Activated CD4-positive, CD25-positive, alpha-beta regulatory T cell treated with anti-CD3 and anti-CD28 coated beads, Interleukin-2, amount 50 U/mL, for 16 hours (primary cell): ENCODE measurements around the gene RPTOR.
"Not testable (repeated sequence)": the region's sequence is repeated elsewhere in the genome, so short reads cannot be mapped to it uniquely, and the experiment has no call there.

Experiments used
- DNase-seq: peaks from one replicate; pipeline ENCODE4 v3.0.0-alpha.2; 2020; ENCODE audit warnings: low read depth, low spot score

The RPTOR gene

GRCh38 chr17:80693511-80693910 lies 148.9 kb downstream of the RPTOR start:
- DNase-seq: no peak

- DNase-seq: no peak
Observed at GRCh38 chr17:80694085-80694991, 149.7 kb downstream of the RPTOR start.

- DNase-seq: no peak
Observed at GRCh38 chr17:80694992-80695912, 150.6 kb downstream of the RPTOR start.

- no peak for DNase-seq
Observed at GRCh38 chr17:80695979-80696378, 151.3 kb downstream of the RPTOR start.

DNA sequence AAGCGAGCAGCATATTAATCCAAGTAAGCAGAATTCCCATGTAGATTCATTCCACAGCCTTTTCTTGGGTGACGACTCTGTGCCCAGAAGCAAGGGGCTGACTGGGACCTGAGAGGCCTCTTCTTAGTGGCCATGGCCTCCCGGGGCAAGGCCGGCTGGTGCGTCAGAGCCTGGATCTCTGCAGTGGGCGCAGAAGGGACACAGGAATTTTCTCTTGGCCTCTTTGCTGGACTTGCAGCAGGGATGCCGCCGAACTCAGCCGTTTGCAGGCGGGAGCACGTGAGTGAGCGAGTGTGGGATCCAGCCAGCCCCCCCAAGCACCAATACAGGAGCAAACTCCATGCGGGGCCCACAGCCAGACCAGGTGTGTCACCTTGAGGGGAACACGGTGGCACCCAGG lies 151.8 kb downstream of the RPTOR start:
- DNase-seq: no peak

DNA sequence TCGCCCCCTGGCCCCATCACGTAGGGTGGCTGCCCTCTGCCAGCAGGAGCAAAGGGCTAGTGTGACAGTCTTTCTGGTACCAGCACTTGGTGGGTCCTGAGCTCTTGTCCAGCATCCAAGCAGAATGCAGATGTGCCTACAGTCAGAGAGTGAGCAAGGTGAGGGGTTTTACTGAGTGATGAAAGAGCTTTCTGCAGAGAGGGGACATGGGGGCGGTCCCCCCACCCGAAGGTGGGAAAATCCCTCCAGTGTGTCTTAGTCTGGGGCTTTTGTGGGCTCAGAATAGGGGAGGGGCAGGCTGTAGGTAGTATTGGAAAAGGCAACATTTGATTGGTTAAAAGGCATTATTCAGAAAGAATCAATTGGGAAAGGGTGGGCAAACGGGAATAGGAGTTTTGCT lies 152.3 kb downstream of the RPTOR start:
- DNase-seq: no peak

DNA sequence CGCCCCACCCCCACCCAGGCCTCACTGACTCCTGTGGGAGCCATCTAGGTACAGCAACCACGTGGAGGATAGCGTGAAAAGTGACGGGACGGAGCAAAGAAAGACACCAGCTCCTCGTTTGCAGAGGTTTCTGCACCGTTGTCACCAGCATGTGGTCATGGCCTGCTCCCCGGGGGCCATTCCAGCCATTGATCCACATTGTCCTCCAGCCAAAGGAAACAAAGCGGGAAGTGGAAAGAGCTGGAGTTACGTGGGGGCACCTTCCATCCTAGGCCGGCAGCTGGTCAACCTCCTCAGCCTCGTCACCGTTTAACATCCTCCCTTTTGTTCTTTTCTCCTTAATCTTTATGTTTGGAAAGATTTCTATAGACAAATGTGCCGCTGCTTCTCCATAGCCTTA lies 153.7 kb downstream of the RPTOR start:
- no peak for DNase-seq

DNA sequence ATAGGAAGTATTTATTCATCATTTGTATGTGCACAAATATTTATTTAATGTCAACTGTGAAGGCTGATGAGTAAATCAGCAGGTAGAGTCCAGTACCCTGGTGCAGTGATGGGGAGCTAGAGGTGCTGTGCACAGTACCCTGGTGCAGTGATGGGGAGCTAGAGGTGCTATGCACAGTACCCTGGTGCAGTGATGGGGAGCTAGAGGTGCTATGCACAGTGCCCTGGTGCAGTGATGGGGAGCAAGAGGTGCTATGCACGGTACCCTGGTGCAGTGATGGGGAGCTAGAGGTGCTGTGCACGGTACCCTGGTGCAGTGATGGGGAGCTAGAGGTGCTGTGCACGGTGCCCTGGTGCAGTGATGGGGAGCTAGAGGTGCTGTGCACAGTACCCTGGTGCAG lies 154.6 kb downstream of the RPTOR start:
- not testable (repeated sequence) for DNase-seq

GRCh38 chr17:80701730-80702129 lies 157.1 kb downstream of the RPTOR start:
- DNase-seq: no peak

DNA sequence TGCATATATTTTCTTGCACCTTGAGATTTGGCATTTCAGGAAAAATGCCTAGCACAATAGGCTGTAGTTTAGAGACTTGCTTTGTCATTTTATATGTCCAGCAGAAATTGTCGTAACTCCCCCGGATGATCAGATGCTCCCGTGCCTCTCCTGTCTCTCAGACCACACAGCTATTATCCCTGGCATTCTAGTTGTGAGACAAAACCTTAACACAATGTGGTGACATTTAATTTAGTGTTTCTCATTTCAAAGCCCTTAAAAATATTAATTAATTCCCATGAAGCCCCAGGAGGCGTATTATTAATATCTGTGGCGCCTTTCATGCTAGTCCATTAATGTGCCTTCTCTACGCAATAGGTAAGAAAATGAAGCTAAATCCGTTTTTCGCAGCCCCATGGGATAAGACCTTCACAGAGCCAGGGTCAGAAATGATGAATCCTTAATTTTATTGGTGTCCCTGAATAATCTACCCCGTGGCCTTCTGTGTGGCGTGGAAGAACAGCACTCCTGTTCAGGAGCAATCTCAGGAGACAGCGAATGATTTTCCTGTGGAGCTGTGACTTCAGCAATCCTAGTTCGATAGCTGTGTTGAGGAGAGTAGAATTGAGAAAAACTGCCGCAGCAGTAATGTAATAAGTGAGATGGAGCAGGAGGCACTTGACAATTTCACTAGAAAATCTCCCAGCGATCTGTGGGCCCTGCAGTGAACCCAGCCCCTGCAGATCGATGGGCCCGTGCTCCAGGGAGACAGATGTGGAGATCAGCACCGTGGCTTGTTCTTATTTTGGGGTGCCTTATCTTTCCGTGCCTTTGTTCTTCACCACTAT lies 157.9 kb downstream of the RPTOR start:
- DNase-seq: no peak

DNA sequence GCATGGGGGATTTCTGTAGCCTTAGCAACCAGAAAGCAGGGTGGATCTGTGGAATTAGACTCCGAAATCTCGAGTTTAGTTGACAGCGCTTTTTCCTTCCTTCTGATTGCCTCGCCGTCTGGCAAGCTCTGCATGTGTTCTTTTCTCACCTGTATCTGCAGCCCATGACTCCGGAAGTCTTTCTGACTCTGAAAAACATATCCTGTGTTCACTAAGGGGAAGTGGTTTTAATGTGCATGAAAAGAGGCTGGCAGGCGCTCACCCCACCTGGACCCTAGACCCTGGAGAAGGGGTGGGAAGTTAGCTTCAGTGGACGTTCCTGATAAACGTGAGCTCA lies 158.5 kb downstream of the RPTOR start:
- DNase-seq: no peak

- DNase-seq: no peak
Observed at GRCh38 chr17:80704381-80704819, 159.8 kb downstream of the RPTOR start.

DNA sequence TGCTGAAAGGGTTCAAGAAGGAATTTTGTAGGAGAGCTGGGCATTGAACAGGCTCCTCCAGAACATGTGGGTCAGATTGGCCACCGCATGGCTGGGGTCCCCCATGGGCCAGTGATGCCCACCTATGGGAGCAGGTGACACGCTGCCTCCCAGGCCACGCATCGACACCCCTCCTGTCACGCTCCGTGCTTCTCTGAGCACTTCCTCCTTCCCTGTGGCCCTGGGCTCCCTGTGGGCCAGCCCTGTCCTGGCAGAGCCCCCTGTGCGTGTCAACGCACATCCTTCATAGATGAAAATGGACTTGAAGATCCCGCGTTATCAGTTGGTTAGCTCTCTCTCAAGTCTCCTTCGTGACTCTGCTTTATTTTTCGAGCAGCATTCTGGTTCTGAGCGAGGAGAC lies 160.3 kb downstream of the RPTOR start:
- DNase-seq: no peak

DNA sequence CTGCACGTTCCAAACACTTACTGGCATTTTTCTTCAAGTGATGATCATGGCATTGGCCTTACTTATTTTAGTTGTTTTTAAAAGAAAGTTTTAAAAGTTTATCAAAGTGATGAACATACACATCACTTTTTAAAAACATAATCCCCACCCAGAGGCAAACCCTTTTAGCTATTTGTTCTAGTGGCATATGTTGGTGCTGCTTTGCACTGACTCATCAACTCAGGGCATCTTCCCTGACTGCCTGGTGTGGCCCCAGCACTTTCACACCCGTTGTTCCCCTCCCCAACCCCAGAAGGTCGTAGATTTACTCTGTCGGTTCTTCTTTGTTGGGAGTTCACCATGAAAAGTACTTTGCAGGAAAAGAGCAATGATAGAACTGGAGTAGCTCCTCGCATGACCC lies 161.3 kb downstream of the RPTOR start:
- DNase-seq: no peak

DNA sequence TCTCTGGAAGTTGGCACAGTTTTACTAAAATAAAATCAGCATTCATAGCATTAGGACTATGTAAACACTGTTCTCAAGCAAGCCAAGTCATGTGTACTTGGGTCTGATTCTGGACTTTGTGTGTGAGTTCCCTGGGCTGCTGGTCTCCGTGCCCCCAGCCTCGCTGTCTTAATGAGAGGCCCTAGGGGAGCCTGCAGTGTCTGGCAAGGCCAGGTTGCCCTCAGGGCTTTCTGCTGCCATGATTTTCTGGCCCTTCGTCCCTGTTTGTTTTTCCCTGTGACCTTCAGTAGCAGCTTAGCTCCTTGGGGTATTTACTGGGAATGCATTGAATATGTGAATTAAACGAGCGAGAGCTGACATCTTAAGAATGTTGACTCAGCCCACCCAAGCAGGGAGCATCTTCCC lies 161.8 kb downstream of the RPTOR start:
- no peak for DNase-seq

DNA sequence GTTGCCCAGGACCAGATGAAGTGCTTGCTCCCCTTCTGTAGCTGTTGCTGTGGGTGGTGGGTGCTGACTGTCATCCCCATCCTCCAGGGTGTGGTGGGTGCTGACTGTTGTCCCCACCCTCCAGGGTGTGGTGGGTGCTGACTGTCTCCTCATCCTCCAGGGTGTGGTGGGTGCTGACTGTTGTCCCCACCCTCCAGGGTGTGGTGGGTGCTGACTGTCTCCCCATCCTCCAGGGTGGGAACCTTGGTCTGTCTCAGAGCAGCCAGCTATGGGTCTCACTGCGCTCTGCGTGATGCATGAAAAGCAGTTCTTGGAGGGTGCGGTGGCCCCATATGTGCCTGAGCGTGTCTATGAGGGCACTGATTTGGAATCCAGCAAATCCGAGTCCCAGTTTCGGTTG lies 163.8 kb downstream of the RPTOR start:
- DNase-seq: no peak

DNA sequence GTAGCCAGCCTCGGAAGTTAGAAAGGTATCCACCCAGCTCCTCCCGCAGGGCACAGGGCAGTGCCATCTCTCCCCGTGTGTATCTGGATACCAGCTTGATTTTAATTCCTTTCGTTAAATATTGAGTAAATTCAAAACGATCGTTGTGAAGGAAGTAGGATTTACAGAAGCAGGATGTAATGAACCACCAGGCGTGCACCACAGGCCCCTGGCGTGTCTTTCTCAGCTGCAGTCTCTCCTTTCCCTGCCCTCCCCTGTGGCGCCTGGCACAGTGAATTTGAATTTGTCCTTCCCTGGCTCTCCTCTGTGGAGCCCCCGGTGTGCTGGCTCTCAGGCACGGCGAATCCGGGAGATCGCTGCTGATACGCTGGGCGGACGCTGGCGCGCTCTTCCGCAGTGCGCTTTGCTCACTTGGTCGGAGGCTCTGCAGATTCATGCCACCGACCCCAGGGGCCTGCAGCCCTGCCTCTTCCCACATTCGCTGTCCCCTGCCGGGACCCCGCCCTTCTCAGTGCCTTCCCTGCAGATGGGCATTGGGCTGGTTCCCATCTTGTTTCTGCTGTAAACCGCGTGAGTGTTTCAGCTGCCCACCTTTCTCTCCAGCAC lies 164.6 kb downstream of the RPTOR start:
- DNase-seq: no peak

GRCh38 chr17:80710714-80711302 lies 166.2 kb downstream of the RPTOR start:
- DNase-seq: no peak

DNA sequence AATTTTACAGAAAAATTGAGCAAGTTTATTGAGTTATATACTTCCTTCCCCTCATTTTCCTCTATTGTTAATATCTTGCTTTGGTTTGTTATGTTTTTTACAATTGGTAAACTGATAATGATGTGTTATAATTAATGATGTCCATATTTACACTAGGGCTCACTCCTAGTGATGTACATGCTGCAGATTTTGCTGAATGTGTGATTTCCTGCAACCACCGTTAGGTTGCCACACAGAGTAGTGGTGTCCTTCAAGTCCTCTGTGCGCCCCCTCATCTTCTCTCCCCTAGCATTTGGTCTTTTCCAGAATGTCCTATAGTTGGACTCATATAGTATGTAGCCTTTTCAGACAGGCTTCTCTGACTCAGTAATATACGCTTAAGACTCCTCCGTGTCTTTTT lies 167.5 kb downstream of the RPTOR start:
- DNase-seq: no peak

DNA sequence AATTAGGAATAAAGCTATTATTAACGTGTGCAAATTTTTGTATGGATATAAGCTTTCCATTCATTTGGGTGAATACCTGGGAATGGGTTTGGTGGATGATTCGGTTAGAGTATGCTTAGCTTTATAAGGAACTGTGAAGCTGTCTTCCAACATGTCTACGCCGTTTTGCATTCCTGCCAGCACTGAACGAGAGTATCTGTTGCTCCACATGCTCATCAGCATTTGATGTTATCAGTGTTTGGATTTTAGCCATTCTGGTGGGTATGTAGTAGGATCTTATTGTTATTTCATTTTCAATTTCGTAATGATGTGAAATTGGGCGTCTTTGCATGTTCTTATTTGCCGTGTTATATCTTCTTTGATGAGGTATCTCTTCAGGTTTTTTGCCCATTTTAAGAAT lies 168.0 kb downstream of the RPTOR start:
- no peak for DNase-seq
